Left ventricle myocardium inferior (tissue), 1 donor: Measurements from ENCODE around the gene AIFM3. TPM values are rescaled to one million over a fixed set of nuclear protein-coding genes. Genes with fewer than 3 reads are reported as not detected.
"Not testable (repeated sequence)": the region's sequence is repeated elsewhere in the genome, so short reads cannot be mapped to it uniquely, and the experiment has no call there.

ENCODE experiments used
- DNase-seq: peaks from one replicate; pipeline ENCODE4 v3.0.0-alpha.2; 2020
- H3K27ac ChIP-seq: fragments of 200-600 bp; replicated peaks from 2 replicates; pipeline ENCODE4 v1.8.0; 2021
- H3K27me3 ChIP-seq: fragments of 200-600 bp; 2 replicates; pipeline ENCODE4 v1.8.0; 2021; ENCODE audit warnings: low read depth
- H3K36me3 ChIP-seq: fragments of 200-600 bp; 2 replicates; pipeline ENCODE4 v1.8.0; 2021
- H3K4me1 ChIP-seq: fragments of 200-600 bp; 2 replicates; pipeline ENCODE4 v1.8.0; 2021
- H3K4me3 ChIP-seq: fragments of 200-600 bp; 2 replicates; pipeline ENCODE4 v1.8.0; 2021; ENCODE audit warnings: mild to moderate bottlenecking, moderate library complexity
- H3K9me3 ChIP-seq: fragments of 200-600 bp; replicated peaks from 2 replicates; pipeline ENCODE4 v1.8.0; 2021
- CTCF ChIP-seq: fragments of 200-600 bp; IDR thresholded peaks from 2 replicates; pipeline ENCODE4 v1.8.0; 2021; ENCODE audit warnings: antibody characterized with exemption, mild to moderate bottlenecking, borderline replicate concordance
- intact Hi-C: fragments of 100-400 bp; cut with micrococcal nuclease; formaldehyde crosslinking; loops from one replicate; pipeline ENCODE4 v1.11.0; 2022
- total RNA-seq: library from RNA; stranded (reverse); fragmentation: NEBNext Ultra II Directional; extraction: Animal tissue kit (Norgen Biotek cat#: 25700); gene quantifications from one replicate; pipeline ENCODE4 v1.2.1, GENCODE V29; 2021
- donor health status: DM: no; HTN: yes; CAD: no; lungs with severe emphysema.

The AIFM3 gene
- total RNA-seq, 1 donor from 2014 or later: 0.47 TPM

- Histone ChIP-seq H3K4me3 (no peak overlapping the region), H3K27me3 (no peaks in the 10 kb centered on the region), H3K4me1 (peaks cover 59% of the 10 kb centered on the region), H3K36me3 (no peaks in the 10 kb centered on the region), H3K9me3 (no peaks in the 10 kb centered on the region), H3K27ac (no peak overlapping the region)
- no peak for DNase-seq
- no peak for TF ChIP-seq CTCF
- intact Hi-C loops: no loop called here
Measured at GRCh38 chr22:20926243-20926642, 40.8 kb upstream of the AIFM3 start.

DNA sequence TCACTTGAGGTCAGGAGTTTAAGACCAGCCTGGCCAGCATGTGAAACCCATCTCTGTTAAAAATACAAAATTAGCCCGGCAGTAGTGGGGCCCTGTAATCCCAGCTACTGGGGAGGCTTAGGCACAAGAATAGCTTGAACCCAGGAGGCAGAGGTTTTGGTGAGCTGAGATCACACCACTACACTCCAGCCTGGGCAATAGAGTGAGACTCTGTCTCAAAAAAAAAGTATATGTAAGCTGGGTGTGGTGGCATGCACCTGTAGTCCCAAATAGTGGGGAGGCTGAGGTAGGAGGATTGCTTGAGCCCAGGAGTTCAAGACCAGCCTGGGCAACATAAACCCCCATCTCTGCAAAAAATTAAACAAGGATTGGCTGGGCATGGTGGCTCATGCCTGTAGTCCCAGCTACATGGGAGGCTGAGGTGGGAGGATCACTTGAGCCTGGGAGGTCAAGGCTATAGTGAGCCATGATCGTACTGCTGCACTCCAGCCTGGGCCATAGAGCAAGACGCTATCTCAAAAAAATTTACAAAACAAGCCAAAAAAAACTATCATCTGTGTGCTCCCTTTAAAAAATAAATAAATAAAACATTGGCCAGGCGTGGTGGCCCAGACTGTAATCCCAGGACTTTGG, 39.0 kb upstream of the AIFM3 start:
- TF ChIP-seq CTCF: no peak
- Histone ChIP-seq H3K4me1 (peaks cover 58% of the 10 kb centered on the region), H3K27ac (no peak overlapping the region), H3K4me3 (no peak overlapping the region), H3K27me3 (no peaks in the 10 kb centered on the region), H3K36me3 (no peaks in the 10 kb centered on the region), H3K9me3 (no peaks in the 10 kb centered on the region)
- intact Hi-C loops: no loop called here
- no peak for DNase-seq

DNA sequence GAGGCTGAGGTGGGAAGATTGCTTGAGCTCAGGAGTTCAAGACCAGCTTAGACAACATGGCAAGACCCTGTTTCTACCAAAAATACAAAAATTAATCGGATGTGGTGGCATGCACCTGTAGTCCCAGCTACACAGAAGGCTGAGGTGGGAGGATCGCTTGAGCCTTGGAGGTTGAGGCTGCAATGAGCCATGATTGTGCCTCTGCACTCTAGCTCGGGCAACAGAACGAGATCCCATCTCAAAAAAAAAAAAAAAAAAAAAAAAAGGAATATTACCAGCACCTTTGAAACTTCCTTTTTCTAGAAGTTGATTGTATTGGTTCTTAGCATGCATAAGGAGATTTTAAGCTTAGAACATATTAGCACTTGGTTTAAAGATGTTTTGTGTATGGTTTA, 38.5 kb upstream of the AIFM3 start:
- peaks cover 62% of the 10 kb centered on the region for H3K4me1 ChIP-seq
- TF ChIP-seq CTCF: no peak
- no peak for DNase-seq
- peaks cover under 1% of the 10 kb centered on the region for H3K36me3 ChIP-seq
- H3K4me3 ChIP-seq: no peak overlapping the region
- no peaks in the 10 kb centered on the region for H3K27me3 ChIP-seq
- H3K9me3 ChIP-seq: no peaks in the 10 kb centered on the region
- no peak overlapping the region for H3K27ac ChIP-seq
- intact Hi-C loops: no loop called here

DNA sequence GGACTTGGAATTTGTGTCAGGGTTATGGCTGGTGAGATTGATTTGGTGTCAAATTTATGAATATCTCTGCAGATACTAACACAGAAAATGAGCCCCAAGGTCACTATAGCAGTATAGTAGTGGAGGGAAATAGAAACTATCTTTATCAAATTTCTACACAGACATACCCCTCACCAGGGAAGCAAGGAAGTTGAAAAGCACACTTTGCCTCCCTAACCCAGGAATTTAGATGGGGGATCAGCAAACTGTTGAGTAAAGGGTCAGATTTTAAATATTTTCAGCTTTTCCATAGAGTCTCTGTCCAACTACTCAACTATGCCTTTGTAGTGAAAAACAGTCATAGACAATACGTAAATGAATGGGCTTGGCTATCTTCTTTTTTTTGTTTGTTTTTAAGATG, 37.1 kb upstream of the AIFM3 start:
- TF ChIP-seq CTCF: no peak
- peaks cover 15% of the 10 kb centered on the region for H3K36me3 ChIP-seq
- H3K27ac ChIP-seq: no peak overlapping the region
- H3K9me3 ChIP-seq: no peaks in the 10 kb centered on the region
- intact Hi-C loops: no loop called here
- DNase-seq: no peak
- H3K4me3 ChIP-seq: no peak overlapping the region
- H3K27me3 ChIP-seq: no peaks in the 10 kb centered on the region
- peaks cover 52% of the 10 kb centered on the region for H3K4me1 ChIP-seq

DNA sequence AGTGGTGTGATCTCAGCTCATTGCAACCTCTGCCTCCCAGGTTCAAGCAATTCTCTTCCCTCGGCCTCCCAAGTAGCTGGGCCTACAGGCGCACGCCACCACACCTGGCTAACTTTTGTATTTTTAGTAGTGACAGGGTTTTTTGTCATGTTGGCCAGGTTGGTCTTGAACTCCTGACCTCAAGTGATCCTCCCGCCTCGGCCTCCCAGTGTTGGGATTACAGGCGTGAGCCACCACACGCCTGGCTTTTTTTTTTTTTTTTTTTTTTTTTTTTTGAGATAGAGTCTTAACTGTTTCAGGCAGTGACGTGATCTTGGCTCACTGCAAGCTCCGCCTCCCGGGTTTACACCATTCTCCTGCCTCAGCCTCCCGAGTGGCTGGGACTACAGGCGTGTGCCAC, 36.6 kb upstream of the AIFM3 start:
- H3K4me3 ChIP-seq, H3K27me3 ChIP-seq, DNase-seq, H3K9me3 ChIP-seq, intact Hi-C loops, H3K27ac ChIP-seq: not testable (repeated sequence)
- Histone ChIP-seq H3K4me1 (peaks cover 56% of the 10 kb centered on the region), H3K36me3 (peaks cover 19% of the 10 kb centered on the region)

GRCh38 chr22:20931126-20931654, 35.9 kb upstream of the AIFM3 start:
- H3K36me3 ChIP-seq: peaks cover 27% of the 10 kb centered on the region
- intact Hi-C loops: no loop called here
- no peak overlapping the region for H3K27ac ChIP-seq
- H3K4me1 ChIP-seq: peaks cover 54% of the 10 kb centered on the region
- H3K27me3 ChIP-seq: no peaks in the 10 kb centered on the region
- no peak overlapping the region for H3K4me3 ChIP-seq
- DNase-seq: no peak
- no peaks in the 10 kb centered on the region for H3K9me3 ChIP-seq
- TF ChIP-seq CTCF: no peak
